MCF 10A (cell line): ENCODE results near the gene GRID1. TPM values are rescaled to one million over a fixed set of nuclear protein-coding genes. Genes with fewer than 3 reads are reported as not detected.

Experiments used
- BruUV-seq: library from RNA; stranded (reverse); fragments of 400-500 nt; replicated peaks from 2 replicates; lab custom pipeline; 2021; lab: Mats Ljungman, UMichigan
- CTCF ChIA-PET: fragments of 300-600 bp; sonication (Branson Sonifier 250); formaldehyde crosslinking; extraction: SDS; loops from one replicate; lab custom pipeline; 2021; ENCODE audit warnings: antibody characterized with exemption, inconsistent platforms; lab: Yijun Ruan, JAX
- POLR2A ChIA-PET: fragments of 300-600, 350-650 bp; sonication (Branson Sonifier 250); formaldehyde crosslinking; extraction: SDS; loops from one replicate; lab custom pipeline; 2020; ENCODE audit warnings: antibody characterized with exemption, inconsistent platforms; lab: Yijun Ruan, JAX
- DNase-seq: peaks from one replicate; pipeline ENCODE4 v3.0.0-alpha.2; 2018; ENCODE audit not compliant: unreplicated experiment
- H3K27ac Mint-ChIP-seq: one replicate; pipeline ENCODE4 v1.8.0; 2022; ENCODE audit warnings: mild to moderate bottlenecking, low read depth, mixed read lengths; ENCODE audit not compliant: unreplicated experiment
- H3K27me3 Mint-ChIP-seq: one replicate; pipeline ENCODE4 v1.8.0; 2022; ENCODE audit warnings: mixed read lengths; ENCODE audit not compliant: insufficient read depth, unreplicated experiment
- H3K36me3 Mint-ChIP-seq: one replicate; pipeline ENCODE4 v1.8.0; 2022; ENCODE audit warnings: mild to moderate bottlenecking, moderate library complexity, mixed read lengths; ENCODE audit not compliant: insufficient read depth, unreplicated experiment
- H3K4me1 Mint-ChIP-seq: one replicate; pipeline ENCODE4 v1.8.0; 2022; ENCODE audit warnings: mixed read lengths; ENCODE audit not compliant: insufficient read depth, unreplicated experiment
- H3K4me3 Mint-ChIP-seq: one replicate; pipeline ENCODE4 v1.8.0; 2022; ENCODE audit warnings: mild to moderate bottlenecking, moderate library complexity, mixed read lengths; ENCODE audit not compliant: unreplicated experiment
- H3K9me3 Mint-ChIP-seq: one replicate; pipeline ENCODE4 v1.8.0; 2022; ENCODE audit warnings: mixed read lengths; ENCODE audit not compliant: unreplicated experiment
- intact Hi-C: fragments of 100-400 bp; cut with micrococcal nuclease; formaldehyde crosslinking; loops from 2 replicates; pipeline ENCODE4 v1.14.1; 2022
- total RNA-seq: library from RNA; stranded (reverse); gene quantifications from 2 replicates; pipeline ENCODE4 v1.2.3, GENCODE V29; 2022
- TF ChIP-seq, protein P1 (sequence below): fragments of 200-600 bp; IDR thresholded peaks from one replicate; pipeline ENCODE4 v1.8.0; 2022; ENCODE audit warnings: antibody characterized with exemption, mild to moderate bottlenecking; ENCODE audit not compliant: unreplicated experiment

The GRID1 gene
- total RNA-seq, 1 experiment from 2014 or later: not detected

DNA sequence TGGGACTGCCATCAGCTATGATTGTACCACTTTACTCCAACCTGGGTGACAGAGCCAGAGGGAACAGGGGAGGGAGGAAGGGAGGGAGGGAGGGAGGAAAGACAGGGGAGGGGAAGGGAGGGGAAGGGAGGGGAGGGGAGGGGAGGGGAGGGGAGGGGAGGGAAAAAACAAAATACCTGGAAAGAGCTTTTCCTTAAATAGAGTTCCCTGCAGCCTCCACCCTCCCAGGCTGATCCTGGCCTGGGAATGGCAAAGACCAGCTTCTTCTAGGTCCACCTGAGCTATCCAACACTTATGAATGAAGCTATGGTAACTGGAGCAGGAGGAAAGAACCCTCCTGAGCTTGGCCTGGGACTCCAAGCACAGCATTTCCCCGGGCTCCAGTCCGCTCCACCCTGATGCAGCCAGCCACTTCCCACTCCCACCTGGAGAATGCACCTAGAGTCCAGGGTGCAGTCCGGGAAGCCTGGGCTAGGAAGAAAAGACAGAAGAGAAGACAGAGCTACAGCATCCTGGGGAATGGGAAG is 66.1 kb downstream of the GRID1 start:
- no TSS peak for BruUV-seq
- POLR2A ChIA-PET: no interaction called here
- peaks cover 11% of the 10 kb centered on the region for H3K27me3 Mint-ChIP-seq
- intact Hi-C loops: no loop called here
- no peaks in the 10 kb centered on the region for H3K4me1 Mint-ChIP-seq
- CTCF ChIA-PET: no interaction called here
- H3K4me3 Mint-ChIP-seq: no peak overlapping the region
- no peaks in the 10 kb centered on the region for H3K9me3 Mint-ChIP-seq
- no peaks in the 10 kb centered on the region for H3K36me3 Mint-ChIP-seq
- TF ChIP-seq, protein P1, sequence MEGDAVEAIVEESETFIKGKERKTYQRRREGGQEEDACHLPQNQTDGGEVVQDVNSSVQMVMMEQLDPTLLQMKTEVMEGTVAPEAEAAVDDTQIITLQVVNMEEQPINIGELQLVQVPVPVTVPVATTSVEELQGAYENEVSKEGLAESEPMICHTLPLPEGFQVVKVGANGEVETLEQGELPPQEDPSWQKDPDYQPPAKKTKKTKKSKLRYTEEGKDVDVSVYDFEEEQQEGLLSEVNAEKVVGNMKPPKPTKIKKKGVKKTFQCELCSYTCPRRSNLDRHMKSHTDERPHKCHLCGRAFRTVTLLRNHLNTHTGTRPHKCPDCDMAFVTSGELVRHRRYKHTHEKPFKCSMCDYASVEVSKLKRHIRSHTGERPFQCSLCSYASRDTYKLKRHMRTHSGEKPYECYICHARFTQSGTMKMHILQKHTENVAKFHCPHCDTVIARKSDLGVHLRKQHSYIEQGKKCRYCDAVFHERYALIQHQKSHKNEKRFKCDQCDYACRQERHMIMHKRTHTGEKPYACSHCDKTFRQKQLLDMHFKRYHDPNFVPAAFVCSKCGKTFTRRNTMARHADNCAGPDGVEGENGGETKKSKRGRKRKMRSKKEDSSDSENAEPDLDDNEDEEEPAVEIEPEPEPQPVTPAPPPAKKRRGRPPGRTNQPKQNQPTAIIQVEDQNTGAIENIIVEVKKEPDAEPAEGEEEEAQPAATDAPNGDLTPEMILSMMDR: no peak
- DNase-seq: no peak
- H3K27ac Mint-ChIP-seq: no peak overlapping the region

DNA sequence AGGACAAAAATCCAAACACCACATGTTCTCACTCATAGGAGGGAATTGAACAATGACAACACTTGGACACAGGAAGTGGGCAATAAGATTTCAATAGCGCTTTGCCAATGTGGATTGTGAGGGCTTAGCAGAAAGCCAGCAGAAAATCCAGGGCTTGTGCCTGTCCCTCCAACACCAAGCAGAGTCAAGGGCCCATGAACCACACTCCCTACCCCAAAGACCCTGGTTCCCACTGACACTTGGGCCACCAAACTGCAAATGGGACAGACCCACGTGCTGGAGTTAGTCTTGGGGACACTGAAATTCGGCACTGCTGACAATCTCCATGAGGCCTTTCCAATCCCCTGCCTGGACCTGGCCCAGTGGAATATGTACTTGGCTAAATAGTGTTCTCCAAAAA is 67.0 kb downstream of the GRID1 start:
- no peak for DNase-seq
- ChIA-PET POLR2A (no interaction called here), CTCF (no interaction called here)
- intact Hi-C loops: no loop called here
- H3K9me3 Mint-ChIP-seq: peaks cover 8% of the 10 kb centered on the region
- H3K27ac Mint-ChIP-seq: no peak overlapping the region
- no peaks in the 10 kb centered on the region for H3K36me3 Mint-ChIP-seq
- H3K4me1 Mint-ChIP-seq: no peaks in the 10 kb centered on the region
- no TSS peak for BruUV-seq
- H3K27me3 Mint-ChIP-seq: peaks cover 11% of the 10 kb centered on the region
- TF ChIP-seq, protein P1: no peak
- no peak overlapping the region for H3K4me3 Mint-ChIP-seq

DNA sequence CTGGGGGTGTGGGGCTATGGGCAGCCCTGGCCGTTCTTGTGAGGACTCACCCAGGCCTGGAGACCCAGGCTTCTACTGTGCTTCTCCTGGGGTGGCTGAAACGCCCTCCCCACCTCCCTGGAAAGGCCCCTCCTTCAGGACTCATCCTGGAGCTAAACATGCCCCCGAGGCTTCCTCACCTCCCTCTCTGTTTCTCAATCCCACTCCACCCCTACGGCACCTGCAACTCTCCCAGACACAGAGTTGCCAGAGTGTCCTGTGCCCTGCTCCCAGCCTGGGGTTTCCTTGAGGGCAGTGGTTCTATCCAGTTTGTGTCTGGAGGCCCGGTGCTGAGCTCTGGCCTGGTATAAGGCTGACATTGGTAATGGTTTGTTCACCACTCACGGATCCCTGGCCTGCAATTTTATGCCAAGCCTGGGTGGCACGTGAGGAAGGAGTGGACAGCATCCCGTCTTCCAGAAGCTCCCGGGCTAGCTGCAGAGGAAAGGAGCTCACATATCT is 68.0 kb downstream of the GRID1 start:
- BruUV-seq: no TSS peak
- ChIA-PET CTCF (interaction anchor here (0.6 to 0.7 kb wide), 5 partner anchors 34 to 1077 kb away, joined by 3 to 4 read pairs (median 3); no protein-coding TSS in a partner anchor), POLR2A (no interaction called here)
- no peaks in the 10 kb centered on the region for H3K4me1 Mint-ChIP-seq
- H3K27me3 Mint-ChIP-seq: peaks cover 11% of the 10 kb centered on the region
- TF ChIP-seq, protein P1: no peak
- H3K27ac Mint-ChIP-seq: no peak overlapping the region
- H3K36me3 Mint-ChIP-seq: no peaks in the 10 kb centered on the region
- intact Hi-C loops: no loop called here
- no peak for DNase-seq
- no peak overlapping the region for H3K4me3 Mint-ChIP-seq
- peaks cover 10% of the 10 kb centered on the region for H3K9me3 Mint-ChIP-seq

DNA sequence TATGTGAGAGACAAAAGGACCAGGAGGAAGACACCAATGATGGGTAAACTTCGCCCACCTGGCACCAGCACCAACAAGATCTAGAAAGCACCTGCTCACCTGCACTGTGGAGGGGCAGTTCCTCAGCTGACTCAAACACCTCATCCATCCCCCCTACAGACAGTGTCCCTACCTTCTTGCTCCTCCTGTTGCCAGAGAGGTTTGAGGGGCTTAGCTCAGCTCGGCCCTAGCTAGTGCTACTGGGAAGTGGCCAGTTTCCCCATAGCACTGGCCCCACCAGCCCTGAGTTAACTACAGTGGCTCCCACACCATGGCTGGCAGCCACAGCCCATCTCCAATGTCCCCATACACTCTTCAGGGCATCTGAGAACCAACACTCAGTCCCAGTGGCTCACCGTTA is 70.8 kb downstream of the GRID1 start:
- ChIA-PET CTCF (interaction anchor here (0.6 to 0.7 kb wide), 2 partner anchors 178 to 1511 kb away, joined by 3 read pairs; no protein-coding TSS in a partner anchor), POLR2A (no interaction called here)
- no peaks in the 10 kb centered on the region for H3K4me1 Mint-ChIP-seq
- no peak overlapping the region for H3K4me3 Mint-ChIP-seq
- intact Hi-C loops: no loop called here
- TF ChIP-seq, protein P1: no peak
- H3K27me3 Mint-ChIP-seq: peaks cover 11% of the 10 kb centered on the region
- no peak for DNase-seq
- no TSS peak for BruUV-seq
- no peak overlapping the region for H3K27ac Mint-ChIP-seq
- H3K9me3 Mint-ChIP-seq: peaks cover 10% of the 10 kb centered on the region
- H3K36me3 Mint-ChIP-seq: no peaks in the 10 kb centered on the region
